OCI-LY7 (cell line): ENCODE measurements around the gene TRIM50. TPM values are rescaled to one million over a fixed set of nuclear protein-coding genes. Genes with fewer than 3 reads are reported as not detected.

Experiments used
- BruUV-seq: library from RNA; stranded (reverse); fragments of 400-500 nt; replicated peaks from 2 replicates; lab custom pipeline; 2021; lab: Mats Ljungman, UMichigan
- CTCF ChIA-PET: fragments of 300-600 bp; sonication (Branson Sonifier 250); formaldehyde crosslinking; loops from one replicate; lab custom pipeline; 2022; ENCODE audit warnings: antibody characterized with exemption; ENCODE audit not compliant: unreplicated experiment; lab: Charles Lee
- POLR2A ChIA-PET: fragments of 300-600 bp; sonication (Branson Sonifier 250); formaldehyde crosslinking; loops from one replicate; lab custom pipeline; 2022; ENCODE audit warnings: antibody characterized with exemption; lab: Charles Lee
- DNase-seq: peaks from one replicate; pipeline ENCODE4 v3.0.0-alpha.2; 2015; ENCODE audit warnings: low spot score
- H2AFZ ChIP-seq: fragments of 200-600 bp; sonication (generic), shearing (Covaris generic); 2 replicates; pipeline ENCODE4 v1.6.1; 2014; ENCODE audit warnings: mild to moderate bottlenecking, antibody characterized with exemption, low read length, moderate library complexity
- H3K27ac ChIP-seq: fragments of 200-600 bp; sonication (generic); 2 replicates; pipeline ENCODE4 v1.5.1; 2014; ENCODE audit warnings: mixed run types, low read depth, mild to moderate bottlenecking, moderate library complexity, low read length, inconsistent platforms; ENCODE audit not compliant: poor library complexity, severe bottlenecking
- H3K36me3 ChIP-seq: fragments of 200-600 bp; sonication (generic); 2 replicates; pipeline ENCODE4 v1.6.1; 2014; ENCODE audit warnings: mild to moderate bottlenecking, antibody characterized with exemption, low read length, moderate library complexity, mixed read lengths; ENCODE audit not compliant: insufficient read depth
- H3K4me1 ChIP-seq: fragments of 200-600 bp; sonication (generic); 2 replicates; pipeline ENCODE4 v1.5.1; 2014; ENCODE audit warnings: mild to moderate bottlenecking, low read length; ENCODE audit not compliant: insufficient read depth, poor library complexity, severe bottlenecking
- H3K4me2 ChIP-seq: fragments of 200-600 bp; sonication (generic); 2 replicates; pipeline ENCODE4 v1.6.1; 2014; ENCODE audit warnings: mild to moderate bottlenecking, low read length
- H3K4me3 ChIP-seq: fragments of 200-600 bp; sonication (generic); 2 replicates; pipeline ENCODE4 v1.5.1; 2014; ENCODE audit warnings: mild to moderate bottlenecking, low read depth, low read length; ENCODE audit not compliant: poor library complexity, severe bottlenecking
- H3K79me2 ChIP-seq: fragments of 200-600 bp; sonication (generic); 2 replicates; pipeline ENCODE4 v1.6.1; 2016; ENCODE audit warnings: low read depth, mild to moderate bottlenecking, low read length, moderate library complexity, mixed read lengths; ENCODE audit not compliant: insufficient read depth
- H3K9me2 ChIP-seq: fragments of 200-600 bp; sonication (generic); 2 replicates; pipeline ENCODE4 v1.6.1; 2016; ENCODE audit warnings: mild to moderate bottlenecking, low read length, mixed read lengths; ENCODE audit not compliant: insufficient read depth
- H3K9me3 ChIP-seq: fragments of 200-600 bp; sonication (generic); 2 replicates; pipeline ENCODE4 v1.6.1; 2014; ENCODE audit warnings: mild to moderate bottlenecking, mixed run types, low read length, mixed read lengths
- H4K20me1 ChIP-seq: fragments of 200-600 bp; sonication (generic); 2 replicates; pipeline ENCODE4 v1.6.1; 2014; ENCODE audit warnings: mild to moderate bottlenecking, antibody characterized with exemption, low read length, moderate library complexity, mixed read lengths; ENCODE audit not compliant: insufficient read depth
- EZH2phosphoT487 ChIP-seq: fragments of 200-600 bp; sonication (generic); IDR thresholded peaks from 2 replicates; pipeline ENCODE4 v1.6.1; 2018; ENCODE audit warnings: low read depth, borderline replicate concordance, mild to moderate bottlenecking, mixed run types, antibody characterized with exemption, low read length, moderate library complexity, mixed read lengths
- intact Hi-C: fragments of 100-400 bp; cut with micrococcal nuclease; formaldehyde crosslinking; loops from one replicate; pipeline ENCODE4 v1.10.0; 2022; ENCODE audit not compliant: unreplicated experiment
- total RNA-seq, 2 experiments: library from RNA; depleted of rRNA in 1 of 2; stranded (reverse); fragments of >200 nt in 1 of 2; shearing (Covaris generic) in 1 of 2; gene quantifications; 2 replicates each; pipeline ENCODE4 v1.2.3, GENCODE V29; 2014 to 2022
- TF ChIP-seq, protein P1 (sequence below): fragments of 200-600 bp; sonication (generic); conservative IDR thresholded peaks from 2 replicates; pipeline ENCODE4 v1.5.1; 2014; ENCODE audit warnings: mild to moderate bottlenecking, antibody characterized with exemption, low read length, moderate library complexity, mixed read lengths

The TRIM50 gene
- total RNA-seq, 2 experiments from 2014 or later: 0.40 TPM; not detected in 1

DNA sequence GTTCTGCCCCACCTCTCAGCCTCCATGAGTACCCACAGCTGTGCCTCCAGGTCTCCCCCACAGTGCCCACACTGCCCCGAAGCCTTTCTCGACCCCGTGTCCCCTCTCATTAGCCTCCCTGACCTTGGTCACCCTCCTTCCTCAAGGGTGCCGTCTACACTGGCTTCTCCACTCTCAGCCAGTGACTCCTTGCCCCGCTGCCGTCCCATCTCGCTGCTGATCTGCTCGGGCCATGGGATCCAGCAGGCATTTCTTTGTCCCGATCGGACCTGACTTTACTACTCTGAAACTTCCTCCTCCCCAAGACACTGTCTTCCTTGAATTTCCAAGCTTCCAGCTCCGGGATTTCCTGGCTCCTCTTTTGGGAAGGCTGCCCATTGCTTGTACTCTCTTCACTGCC, 31.4 kb upstream of the TRIM50 start:
- Histone ChIP-seq H3K36me3 (no peaks in the 10 kb centered on the region), H4K20me1 (no peaks in the 10 kb centered on the region), H2AFZ (no peak overlapping the region), H3K79me2 (no peaks in the 10 kb centered on the region), H3K4me3 (no peak overlapping the region), H3K4me2 (no peak overlapping the region), H3K4me1 (peaks cover 9% of the 10 kb centered on the region), H3K9me2 (no peaks in the 10 kb centered on the region), H3K27ac (no peak overlapping the region), H3K9me3 (no peaks in the 10 kb centered on the region)
- no peak for TF ChIP-seq EZH2phosphoT487
- TF ChIP-seq, protein P1, sequence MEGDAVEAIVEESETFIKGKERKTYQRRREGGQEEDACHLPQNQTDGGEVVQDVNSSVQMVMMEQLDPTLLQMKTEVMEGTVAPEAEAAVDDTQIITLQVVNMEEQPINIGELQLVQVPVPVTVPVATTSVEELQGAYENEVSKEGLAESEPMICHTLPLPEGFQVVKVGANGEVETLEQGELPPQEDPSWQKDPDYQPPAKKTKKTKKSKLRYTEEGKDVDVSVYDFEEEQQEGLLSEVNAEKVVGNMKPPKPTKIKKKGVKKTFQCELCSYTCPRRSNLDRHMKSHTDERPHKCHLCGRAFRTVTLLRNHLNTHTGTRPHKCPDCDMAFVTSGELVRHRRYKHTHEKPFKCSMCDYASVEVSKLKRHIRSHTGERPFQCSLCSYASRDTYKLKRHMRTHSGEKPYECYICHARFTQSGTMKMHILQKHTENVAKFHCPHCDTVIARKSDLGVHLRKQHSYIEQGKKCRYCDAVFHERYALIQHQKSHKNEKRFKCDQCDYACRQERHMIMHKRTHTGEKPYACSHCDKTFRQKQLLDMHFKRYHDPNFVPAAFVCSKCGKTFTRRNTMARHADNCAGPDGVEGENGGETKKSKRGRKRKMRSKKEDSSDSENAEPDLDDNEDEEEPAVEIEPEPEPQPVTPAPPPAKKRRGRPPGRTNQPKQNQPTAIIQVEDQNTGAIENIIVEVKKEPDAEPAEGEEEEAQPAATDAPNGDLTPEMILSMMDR: no peak
- no TSS peak for BruUV-seq
- ChIA-PET POLR2A (no interaction called here), CTCF (no interaction called here)
- intact Hi-C loops: no loop called here
- no peak for DNase-seq

DNA sequence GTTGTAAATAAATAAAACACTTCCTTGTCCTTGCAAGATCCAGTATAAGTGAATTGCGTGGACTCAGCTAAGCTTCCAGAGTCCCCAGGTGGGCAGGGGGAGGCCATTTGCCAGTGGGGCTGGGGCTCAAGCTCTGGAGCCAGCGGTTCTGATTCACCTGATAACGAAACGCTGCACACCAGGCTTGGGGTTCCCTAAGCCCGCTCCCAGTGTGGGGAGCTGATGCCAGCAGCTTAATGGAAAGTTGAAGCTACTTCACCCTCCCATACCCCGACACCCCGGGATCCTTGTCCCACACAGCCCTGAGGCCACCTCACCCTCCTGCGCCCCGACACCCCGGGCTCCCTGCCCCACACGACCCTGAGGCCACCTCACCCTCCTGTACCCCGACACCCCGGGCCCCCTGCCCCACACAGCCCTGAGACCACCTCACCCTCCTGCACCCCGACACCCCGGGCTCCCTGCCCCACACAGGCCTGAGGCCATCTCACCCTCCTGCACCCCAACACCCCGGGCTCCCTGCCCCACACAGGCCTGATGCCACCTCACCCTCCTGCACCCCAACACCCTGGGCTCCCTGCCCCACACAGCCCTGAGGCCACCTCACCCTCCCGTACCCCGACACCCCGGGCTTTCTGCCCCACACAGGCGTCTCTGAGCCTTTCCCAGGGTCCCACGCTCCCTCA, 30.9 kb upstream of the TRIM50 start:
- H4K20me1 ChIP-seq: no peaks in the 10 kb centered on the region
- no peaks in the 10 kb centered on the region for H3K36me3 ChIP-seq
- H3K27ac ChIP-seq: no peak overlapping the region
- 0 out of 2 replicates have a peak overlapping the region, but pooled peaks have one; percentile 58 for H2AFZ ChIP-seq
- no peak for DNase-seq
- H3K4me1 ChIP-seq: peaks cover 9% of the 10 kb centered on the region
- TF ChIP-seq EZH2phosphoT487: no peak
- TF ChIP-seq, protein P1: no peak
- intact Hi-C loops: no loop called here
- H3K9me2 ChIP-seq: no peaks in the 10 kb centered on the region
- POLR2A ChIA-PET: interaction anchor here (0.7 to 0.8 kb wide), 2 partner anchors 16 to 28 kb away, joined by 5 to 7 read pairs; no protein-coding TSS in a partner anchor
- no peak overlapping the region for H3K4me3 ChIP-seq
- 0 out of 2 replicates have a peak overlapping the region, but pooled peaks have one; percentile 47 for H3K4me2 ChIP-seq
- no peaks in the 10 kb centered on the region for H3K9me3 ChIP-seq
- CTCF ChIA-PET: no interaction called here
- no TSS peak for BruUV-seq
- H3K79me2 ChIP-seq: no peaks in the 10 kb centered on the region

- ChIA-PET CTCF (no interaction called here), POLR2A (interaction anchor here (0.6 kb wide), 1 partner anchor 63 kb away, joined by 3 read pairs; no protein-coding TSS in a partner anchor)
- intact Hi-C loops: no loop called here
- Histone ChIP-seq H3K36me3 (no peaks in the 10 kb centered on the region), H3K4me2 (no peak overlapping the region), H3K79me2 (no peaks in the 10 kb centered on the region), H3K9me2 (no peaks in the 10 kb centered on the region), H3K27ac (no peak overlapping the region), H3K9me3 (no peaks in the 10 kb centered on the region), H3K4me1 (peaks cover 9% of the 10 kb centered on the region), H4K20me1 (no peaks in the 10 kb centered on the region), H2AFZ (no peak overlapping the region), H3K4me3 (no peak overlapping the region)
- no TSS peak for BruUV-seq
- no peak for TF ChIP-seq EZH2phosphoT487
- TF ChIP-seq, protein P1: no peak
- DNase-seq: no peak
Observed at GRCh38 chr7:73356159-73356558, 28.3 kb upstream of the TRIM50 start.
